Colon (tissue), 2 donors: Measurements from ENCODE around the gene GABRD.

Source experiments
- FAIRE-seq: peaks from 2 replicates; lab custom pipeline; 2012; peaks lifted over from hg19 to GRCh38; lab: Jason Lieb, UNC
- donor health status: control.
- donor health status: control.

GABRD gene

GRCh38 chr1:2053784-2054376, 34.7 kb downstream of the GABRD start:
- no peak for FAIRE-seq

DNA sequence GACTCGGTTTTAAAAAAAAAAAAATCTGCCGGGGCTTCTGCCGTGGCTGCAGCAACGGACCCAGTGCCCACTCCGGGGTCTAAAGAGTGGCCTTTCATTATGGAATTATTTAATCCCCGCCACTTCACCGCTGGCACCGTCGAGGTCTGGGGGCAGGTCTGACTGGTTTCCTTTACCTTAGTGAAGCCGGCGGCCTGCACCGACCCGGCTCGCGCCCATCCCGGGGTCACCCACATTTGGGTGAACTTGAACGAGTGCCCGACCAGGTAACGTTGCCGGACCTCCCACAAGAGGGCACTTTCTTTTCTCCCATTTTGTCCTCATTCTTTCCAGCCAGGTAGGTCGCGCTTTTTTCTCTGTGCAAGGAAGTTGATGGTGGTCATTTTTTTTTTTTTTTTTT, 35.4 kb downstream of the GABRD start:
- no peak for FAIRE-seq

GRCh38 chr1:2055911-2056575, 36.9 kb downstream of the GABRD start:
- no peak for FAIRE-seq

- FAIRE-seq: no peak
These were observed 37.9 kb downstream of the GABRD start for GRCh38 chr1:2056955-2057590.

DNA sequence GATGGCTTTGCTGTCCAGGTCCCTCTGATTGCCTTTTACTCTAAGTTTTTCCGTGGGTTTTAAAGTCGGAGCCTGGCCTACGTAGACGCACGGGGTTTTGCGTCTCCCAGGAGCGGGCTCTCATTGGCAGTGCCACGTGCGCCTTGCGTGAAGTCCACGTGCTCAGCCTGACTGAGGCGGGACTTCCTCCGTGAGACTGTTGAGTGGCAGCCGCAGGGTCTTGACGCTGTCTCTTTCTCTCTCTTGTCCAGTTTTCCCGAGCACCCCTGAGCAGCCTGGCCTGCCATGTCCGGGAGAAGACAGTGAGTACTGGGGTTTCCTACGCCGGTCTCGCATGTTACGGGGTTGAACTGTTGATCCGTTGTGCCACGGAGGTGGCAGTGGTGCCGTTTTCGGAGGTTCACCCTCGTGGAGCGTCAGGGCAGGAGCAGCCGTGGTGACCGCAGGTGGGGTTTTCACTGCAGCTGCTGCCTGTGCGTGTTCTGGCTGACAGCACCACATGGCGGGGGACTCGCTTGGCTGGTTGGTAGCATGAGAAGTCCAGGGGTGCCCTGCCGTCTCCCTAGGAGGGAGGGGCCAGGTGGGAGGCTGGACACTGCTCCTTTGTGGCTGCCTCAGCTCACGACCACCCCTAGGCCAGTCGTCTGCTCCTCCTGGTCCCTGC, 40.3 kb downstream of the GABRD start:
- FAIRE-seq: no peak

DNA sequence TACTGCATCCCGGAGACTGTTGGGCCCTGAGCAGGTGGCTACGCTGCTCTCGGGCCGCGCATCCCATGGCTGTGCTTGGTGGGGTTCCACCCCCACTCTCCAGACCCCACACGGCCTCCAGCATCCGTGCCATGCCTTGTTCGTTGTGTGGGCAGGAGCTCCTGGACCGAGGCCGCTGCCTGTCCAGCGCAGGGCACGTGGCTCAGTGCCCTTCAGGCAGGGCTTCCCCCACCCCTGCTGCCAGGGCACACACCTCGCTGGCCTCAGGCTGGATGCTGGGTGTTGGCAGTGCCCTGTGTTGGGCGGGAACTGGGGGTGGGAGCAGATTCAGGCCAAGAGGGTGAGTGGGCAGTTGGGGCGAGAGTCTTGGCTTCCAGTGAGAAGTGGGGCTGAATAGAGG, 40.9 kb downstream of the GABRD start:
- FAIRE-seq: no peak

DNA sequence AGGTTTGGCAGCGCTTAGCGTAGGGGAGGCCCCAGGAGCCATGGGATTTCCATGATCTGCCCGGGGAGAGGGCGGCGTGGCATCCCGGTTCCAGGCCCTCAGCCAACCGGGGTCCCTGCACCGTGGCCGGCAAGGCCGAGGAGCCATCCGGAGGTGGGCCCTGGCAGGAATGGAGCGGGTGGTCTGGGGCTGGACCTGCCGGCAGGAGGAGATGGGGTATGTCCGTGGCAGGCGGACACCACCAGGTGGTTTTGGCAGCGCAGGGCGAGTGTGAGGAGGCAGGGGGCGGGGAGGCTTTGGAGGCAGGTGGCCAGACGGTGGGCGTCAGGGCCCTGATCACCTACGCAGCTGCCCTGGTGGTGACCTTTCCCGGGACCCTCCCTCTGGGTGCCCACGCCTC, 41.4 kb downstream of the GABRD start:
- FAIRE-seq: no peak

- FAIRE-seq: no peak
These were observed 42.1 kb downstream of the GABRD start for GRCh38 chr1:2061065-2061778.

GRCh38 chr1:2065699-2066098, 46.6 kb downstream of the GABRD start:
- no peak for FAIRE-seq

DNA sequence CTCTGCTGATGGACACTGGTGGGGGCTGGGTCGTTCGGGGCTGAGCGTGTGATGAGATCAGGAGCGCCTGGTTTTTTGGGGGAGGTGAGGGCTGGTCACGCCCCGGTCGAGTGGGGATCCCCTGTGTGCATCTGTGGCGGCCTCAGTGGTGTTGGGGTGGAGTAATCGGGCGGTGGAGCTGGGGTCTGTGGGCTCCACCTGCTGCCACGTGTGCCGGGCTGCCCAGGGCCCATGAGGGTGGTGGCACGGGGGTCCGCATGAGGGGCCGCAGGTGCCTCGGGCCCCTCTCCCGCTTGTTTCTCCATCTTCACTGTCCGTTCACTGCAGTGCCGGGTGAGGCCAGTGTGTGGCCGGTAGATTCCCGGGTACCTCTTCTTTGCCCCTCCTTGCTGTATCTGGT, 48.2 kb downstream of the GABRD start:
- no peak for FAIRE-seq

DNA sequence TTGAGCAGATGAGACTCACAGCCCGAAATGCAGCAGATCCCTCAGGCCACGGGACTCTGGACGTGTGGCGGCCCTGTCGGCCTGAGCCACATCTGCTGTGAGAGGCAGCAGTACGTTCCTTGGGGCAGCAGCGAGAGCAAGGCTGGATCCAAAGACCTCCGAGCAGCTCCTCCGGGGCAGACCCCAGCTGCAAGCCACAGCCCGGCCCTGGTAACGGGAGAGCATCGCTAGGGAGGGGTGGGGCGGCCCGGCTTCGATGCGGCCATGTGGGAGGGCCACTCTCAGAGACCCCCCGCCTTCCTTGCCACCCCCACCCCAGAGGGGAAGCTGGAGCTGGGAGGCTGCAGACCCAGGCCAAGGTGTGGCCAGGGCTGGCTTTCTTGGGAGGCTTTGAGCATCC, 48.8 kb downstream of the GABRD start:
- no peak for FAIRE-seq

DNA sequence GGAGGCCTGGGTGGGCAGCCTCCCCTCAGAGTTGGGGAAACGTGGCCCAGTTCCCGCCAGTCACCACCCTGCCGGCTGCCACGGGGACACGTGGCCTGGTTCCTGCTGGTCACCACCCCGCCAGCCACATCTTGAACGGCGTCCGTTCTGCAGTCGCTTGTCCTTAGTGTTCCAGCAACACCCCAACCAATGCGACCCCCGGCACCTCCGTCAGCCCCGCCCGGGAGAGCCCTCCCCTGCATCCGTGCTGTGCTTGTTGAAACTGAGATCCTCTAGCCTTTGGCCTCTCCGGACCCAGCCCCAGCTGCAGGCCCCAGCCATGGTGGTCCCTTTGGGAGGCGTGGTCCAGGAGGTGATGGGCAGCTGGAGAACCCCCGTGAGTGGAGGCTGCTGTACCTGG, 49.8 kb downstream of the GABRD start:
- FAIRE-seq: no peak

- no peak for FAIRE-seq
These were observed 50.9 kb downstream of the GABRD start for GRCh38 chr1:2070016-2070415.

DNA sequence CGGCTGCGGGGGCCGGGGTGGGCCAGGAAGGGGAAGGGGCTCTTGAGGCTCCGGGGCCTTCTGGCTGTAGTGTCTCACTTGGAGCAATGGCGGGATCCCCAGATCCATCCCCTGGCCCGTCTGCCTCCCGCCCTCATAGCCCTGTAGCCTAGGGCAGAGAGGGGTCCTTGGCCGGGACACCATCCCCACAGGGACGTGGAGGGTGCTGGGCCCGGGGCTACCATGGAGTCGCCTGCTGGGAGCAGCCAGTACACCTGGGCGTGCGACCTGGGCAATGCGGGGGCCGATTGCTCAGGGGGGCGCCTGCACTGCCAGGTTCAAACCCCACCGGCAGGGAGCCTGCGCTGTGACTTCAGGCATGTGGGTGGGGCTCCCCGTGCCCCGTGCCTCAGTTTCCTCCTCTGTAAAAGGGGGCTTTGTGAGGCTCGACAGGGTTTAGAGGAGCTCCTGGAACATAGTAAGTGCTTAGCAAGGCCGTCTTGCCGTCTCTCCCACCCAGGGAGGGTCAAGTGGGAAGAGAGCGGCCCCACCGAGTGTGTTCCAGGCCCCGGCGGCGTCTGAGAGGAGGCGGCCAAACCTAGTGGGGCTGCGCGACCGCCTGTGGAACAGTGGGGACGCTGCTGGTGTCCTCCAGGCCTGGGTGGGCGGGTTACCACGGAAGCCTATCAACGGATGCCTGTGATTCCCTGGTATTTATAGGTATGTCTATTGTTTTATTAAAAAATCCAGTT, 51.8 kb downstream of the GABRD start:
- no peak for FAIRE-seq

DNA sequence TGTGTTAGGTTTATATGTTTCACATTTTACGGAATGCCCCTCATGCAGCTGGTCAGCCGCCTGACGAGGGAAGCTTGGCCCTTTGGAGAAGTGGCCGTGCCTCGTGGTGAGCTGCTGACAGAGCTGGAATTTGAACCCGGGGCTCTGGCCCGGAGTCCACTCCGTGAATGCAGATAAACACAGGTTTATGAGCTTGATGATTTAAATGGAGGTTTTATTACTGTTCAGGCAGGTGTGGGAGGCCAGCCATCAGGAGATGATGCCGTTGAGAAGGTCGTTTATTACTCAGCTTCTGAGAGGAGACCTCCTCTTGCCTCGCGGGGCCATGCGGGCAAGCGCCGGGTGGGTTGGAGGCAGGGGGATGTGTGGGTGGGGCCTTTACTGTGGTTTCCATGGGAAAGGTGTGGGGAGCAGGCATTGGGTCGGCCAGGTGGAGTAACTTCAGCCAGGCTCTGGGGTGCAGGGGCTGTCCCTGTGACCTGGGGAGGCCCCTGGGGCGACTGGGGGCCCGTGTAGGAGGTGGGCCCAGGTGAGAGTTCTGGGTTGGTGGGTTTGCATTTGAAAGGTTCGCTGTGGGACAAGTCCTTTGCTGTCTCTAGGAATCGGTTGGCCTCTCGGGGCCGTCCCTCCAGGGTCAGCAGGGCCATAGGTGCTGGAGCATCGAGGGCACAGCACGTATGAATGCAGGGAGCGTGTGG, 53.1 kb downstream of the GABRD start:
- no peak for FAIRE-seq

DNA sequence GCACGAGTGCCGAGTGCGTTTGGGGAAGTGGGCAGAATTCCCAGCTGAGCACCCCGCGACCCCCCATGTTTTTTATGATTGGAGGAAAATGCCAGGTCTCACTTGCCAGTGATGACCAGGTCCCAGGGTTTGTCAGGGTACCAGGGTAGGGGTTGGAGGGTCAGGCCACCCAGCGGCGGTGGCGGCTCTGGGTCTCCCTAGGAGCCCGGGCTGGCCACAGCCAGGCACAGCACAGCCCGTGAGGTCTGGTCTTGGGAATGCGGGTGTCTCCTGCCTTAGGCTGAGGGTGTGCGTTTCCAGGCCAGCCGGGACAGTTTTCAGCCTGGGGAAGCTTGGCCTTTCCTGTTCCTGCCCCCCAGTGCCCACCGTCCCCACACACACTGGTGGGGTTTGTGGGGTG, 53.7 kb downstream of the GABRD start:
- FAIRE-seq: no peak

GRCh38 chr1:2073382-2074230, 54.5 kb downstream of the GABRD start:
- FAIRE-seq: no peak

- no peak for FAIRE-seq
These were observed 55.3 kb downstream of the GABRD start for GRCh38 chr1:2074396-2074795.

DNA sequence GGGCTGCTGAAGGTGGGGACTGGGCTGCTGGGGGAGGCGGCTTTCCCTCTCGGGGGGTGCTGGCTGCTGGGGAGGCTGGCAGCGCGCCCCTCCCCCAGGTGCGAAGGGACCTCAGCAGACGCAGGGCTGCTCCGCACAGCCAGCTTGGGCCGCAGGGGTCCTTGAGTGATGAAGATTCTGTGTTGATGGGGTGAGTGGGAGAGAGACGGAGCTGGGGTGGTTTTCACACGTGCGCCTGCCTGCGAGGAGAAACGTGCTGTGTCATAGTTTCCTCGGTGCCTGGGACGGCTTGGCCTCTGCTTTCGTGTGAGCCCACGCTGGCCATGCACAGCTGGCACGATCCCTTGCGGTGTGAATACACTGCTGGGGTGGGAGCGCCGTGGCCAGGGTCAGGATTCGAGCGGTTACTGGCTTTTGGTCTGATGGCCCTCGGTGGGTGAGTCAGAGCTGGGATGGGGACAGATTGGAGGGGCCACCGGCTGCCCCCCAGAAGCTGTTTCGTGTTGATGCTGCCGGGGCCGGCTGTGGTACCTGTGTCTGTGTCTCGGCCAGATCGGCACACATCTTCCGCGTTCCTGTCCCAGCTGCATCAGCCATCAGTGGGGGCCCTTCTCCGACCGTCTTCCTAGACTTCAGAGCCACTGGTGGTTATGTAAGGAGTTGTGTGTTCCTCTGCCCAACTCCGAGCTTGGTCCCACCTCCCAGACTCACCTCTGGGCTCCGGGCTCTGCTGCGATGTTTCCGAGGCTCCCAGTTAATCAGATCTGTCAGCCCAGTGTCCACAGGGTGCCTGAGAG, 56.0 kb downstream of the GABRD start:
- FAIRE-seq: no peak

DNA sequence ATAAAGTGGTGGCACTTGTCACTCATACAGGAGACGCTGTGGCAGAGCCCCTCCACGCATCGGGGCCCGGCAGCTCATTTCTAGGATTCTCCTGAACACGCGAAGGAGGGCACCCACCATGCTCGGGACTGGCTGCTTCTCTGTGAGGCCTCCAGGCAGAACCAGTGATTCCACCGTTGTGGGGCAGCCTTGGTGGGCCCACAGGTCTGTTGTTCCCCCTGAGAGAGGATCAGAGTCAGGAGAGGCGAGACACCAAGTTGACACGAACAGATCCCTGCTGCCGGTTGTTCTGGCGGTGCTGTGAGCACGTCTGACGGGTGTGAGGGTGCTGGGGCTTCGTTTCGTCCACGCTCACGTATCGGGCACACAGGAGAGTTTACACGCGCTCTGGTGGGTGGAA, 57.7 kb downstream of the GABRD start:
- no peak for FAIRE-seq
